NCI-H2081 (cell line): ENCODE measurements around the gene COL26A1.
A peak's percentile ranks its signal among the peaks of the same experiment; 100 is the strongest.

ENCODE experiments used
- DNase-seq, 2 experiments: peaks; one replicate each; lab custom pipeline; 2025; lab: John Stamatoyannopoulos, UW

The COL26A1 gene

GRCh38 chr7:101575721-101576120 is 213.0 kb downstream of the COL26A1 start:
- no peak for DNase-seq

DNA sequence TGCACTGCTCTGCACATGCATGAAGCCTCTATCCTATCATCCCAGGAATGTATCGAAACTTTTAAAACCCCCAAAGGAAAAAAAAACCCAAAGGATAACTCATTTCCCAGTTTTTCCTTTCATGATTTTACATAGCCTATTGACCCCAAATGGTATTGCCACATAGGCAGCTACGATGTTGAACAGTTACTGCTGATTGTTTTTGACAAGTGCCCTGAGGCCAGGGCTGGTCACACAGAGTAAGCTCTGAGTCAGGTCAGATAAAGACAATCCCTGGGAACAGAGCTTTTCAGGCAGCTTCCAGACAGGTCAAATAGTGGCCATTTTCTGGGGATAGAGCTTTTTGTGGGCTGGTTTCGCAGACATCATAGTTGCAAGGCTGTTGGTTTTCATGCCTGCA is 214.3 kb downstream of the COL26A1 start:
- DNase-seq = no peak

GRCh38 chr7:101578552-101578951 is 215.9 kb downstream of the COL26A1 start:
- DNase-seq = no peak

DNA sequence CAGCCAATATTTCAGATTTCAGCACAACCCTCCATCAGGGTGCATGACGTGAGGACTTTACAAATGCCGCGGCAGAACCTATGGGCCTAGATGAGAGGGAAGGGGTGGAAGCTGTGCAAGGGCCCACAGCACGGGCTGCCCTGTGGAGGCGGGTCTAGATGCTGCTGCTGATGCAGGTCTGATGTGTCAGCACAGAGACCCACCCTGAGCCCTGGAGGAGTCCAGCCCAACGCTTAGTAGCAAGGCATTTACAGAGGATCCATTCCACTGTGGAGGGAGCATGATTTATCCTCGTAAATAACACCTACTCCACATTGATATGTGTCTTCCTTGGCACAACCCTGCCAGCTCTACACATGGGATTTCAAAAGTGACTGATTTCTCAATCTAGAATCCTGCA is 217.9 kb downstream of the COL26A1 start:
- DNase-seq = no peak

GRCh38 chr7:101581891-101582290 is 219.2 kb downstream of the COL26A1 start:
- DNase-seq = no peak

GRCh38 chr7:101582971-101583370 is 220.3 kb downstream of the COL26A1 start:
- DNase-seq = no peak

GRCh38 chr7:101586078-101586905 is 223.6 kb downstream of the COL26A1 start:
- peak in 1 of 2 experiments; percentile 7 for DNase-seq

- no peak for DNase-seq
Measured at GRCh38 chr7:101586906-101587677, 224.4 kb downstream of the COL26A1 start.

GRCh38 chr7:101588131-101588935 is 225.7 kb downstream of the COL26A1 start:
- DNase-seq = no peak

DNA sequence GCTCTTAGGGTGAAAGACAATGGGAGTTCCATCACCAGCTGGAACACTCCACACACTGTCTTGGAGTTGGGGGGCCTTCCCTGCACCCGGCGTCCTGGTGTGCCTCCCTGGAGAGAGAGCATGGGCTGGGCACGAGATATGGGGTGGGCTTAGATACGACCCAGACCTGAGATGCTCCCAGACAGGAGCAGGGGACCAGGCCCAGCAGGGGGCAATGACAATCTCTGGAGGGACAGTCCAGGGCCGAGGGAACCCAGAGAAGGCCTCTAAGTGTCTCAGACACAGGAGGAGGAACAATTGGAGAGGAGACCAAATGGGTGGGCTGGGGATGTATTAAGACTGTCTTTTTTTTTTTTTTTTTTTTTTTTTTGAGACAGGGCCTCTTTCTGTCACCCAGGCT is 226.4 kb downstream of the COL26A1 start:
- no peak for DNase-seq

- DNase-seq = no peak
Measured at GRCh38 chr7:101589976-101590662, 227.4 kb downstream of the COL26A1 start.

DNA sequence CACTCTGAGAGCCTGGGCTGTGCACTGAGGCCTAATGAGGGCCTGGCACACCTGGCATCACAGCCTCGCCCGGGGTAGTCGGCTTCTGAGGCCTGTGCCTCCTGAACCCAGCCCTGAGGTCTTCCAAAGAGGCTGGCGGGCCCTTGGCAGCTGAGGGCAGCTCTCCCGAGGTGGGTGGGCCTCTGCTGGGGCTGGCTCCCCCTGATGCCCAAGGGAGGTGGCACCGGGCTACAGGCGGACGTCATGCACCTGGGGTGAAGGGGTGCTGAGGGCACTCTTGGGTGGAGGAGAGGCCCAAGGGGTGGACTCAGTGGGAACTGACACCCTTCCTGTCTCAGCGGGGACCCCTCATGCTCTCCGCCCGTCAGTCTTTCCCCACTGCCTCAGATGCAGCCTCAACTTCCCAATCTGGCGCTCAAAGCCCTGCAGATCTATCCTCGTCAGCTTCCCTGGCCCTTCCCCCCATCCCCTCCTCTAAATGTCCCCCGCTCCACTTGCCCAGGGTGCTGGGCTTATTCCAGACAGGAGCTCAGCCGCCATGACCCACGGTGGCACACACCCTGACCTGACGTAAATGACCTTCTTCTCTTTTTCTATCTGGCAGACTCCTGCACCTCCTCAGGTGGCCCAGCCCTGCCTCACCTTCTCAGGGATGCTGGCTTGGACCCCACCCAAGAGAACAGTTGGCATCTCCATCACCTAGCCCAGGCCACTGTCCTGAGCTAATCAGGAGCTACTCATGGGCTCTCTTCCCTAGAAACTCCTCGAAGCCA is 228.2 kb downstream of the COL26A1 start:
- DNase-seq = no peak

DNA sequence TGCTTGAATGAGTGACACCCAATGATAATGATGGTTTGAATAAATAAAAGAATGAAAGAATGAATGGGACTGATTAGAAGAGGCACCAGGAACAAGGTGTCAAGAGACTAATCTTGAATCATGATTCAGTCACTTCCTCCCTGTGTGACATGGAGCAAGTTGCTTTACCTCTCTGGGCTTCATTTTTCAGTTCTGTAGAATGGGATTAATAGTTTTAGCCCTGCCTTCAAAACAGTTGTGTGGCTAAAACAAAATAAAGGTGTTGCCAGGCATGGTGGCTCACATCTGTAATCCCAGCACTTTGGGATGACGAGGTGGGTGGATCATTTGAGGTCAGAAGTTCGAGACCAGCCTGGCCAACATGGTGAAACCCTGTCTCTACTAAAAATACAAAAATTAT is 228.8 kb downstream of the COL26A1 start:
- DNase-seq = no peak

DNA sequence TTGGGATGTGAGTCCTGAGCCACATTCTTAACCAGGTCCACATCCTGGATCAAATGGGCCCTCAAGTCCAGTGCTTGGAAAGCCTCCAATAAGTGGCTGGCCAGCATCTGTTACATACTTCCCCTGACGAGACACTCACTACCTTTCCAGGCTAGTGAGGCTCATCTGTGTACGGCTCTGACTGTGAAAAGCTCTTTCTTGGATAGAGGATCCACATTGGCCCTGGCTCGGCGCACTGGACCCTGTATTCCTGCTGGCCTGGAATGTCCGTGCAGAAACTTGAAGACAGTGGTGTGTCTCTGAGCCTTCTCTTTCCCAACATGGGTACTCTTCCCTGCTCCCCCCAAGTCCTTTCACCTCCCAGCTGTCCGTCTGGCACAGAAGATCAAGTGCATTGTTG is 230.9 kb downstream of the COL26A1 start:
- DNase-seq = no peak

- DNase-seq = no peak
Measured at GRCh38 chr7:101594790-101595189, 232.1 kb downstream of the COL26A1 start.

DNA sequence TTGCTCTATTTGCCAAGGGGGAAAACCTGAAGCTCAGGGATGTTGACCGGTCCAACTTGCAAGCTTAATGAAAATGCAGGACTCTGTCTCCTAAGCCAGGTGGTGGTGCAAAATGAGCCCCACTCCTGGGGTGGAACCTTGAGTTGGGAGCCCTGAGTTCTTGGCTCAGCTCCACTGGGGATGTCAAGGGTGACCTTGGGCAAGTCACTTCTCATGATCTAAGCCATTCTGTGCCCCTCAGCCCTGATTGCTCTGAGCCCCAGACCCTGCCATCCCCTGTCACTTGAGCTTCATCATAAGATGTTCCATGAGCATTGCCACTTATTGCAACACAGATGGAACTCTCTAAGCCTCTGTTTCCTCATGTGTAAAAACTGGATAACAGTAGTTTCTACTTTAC is 232.6 kb downstream of the COL26A1 start:
- DNase-seq = no peak

DNA sequence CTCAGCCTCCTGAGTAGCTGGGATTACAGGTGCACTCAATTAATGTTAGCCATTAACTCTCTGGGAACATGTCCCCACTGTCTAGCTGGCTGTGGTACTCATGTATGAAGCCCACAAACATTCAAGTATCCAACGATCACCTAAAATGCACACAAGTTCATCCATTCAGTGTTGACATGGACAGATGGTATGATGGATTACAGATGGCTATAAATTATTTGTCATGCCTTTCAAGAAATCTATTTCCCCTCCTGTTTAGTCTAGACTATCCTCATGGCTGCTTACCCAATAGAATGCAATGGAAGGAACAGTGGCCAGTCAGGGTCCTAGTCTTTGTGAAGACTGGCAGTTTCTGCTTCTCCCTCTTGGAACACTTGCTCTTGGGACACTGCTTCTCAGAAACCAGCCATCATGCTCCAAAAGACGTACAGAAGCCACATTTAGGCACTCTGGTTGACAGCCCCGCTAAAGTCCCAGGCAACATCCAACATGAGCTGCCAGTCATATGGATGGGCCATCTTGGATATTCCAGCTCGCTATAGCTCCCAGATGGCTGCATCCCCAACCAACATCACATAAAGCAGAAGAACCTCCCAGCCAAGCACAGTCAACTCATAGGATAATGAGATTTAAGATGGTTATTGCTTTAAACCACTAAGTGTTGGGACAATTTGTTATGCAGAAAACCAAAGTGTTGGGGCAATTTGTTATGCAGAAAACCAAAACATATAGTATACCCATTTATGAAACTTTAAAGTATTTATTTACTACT is 233.3 kb downstream of the COL26A1 start:
- DNase-seq = no peak

- DNase-seq = no peak
Measured at GRCh38 chr7:101596898-101597297, 234.2 kb downstream of the COL26A1 start.

DNA sequence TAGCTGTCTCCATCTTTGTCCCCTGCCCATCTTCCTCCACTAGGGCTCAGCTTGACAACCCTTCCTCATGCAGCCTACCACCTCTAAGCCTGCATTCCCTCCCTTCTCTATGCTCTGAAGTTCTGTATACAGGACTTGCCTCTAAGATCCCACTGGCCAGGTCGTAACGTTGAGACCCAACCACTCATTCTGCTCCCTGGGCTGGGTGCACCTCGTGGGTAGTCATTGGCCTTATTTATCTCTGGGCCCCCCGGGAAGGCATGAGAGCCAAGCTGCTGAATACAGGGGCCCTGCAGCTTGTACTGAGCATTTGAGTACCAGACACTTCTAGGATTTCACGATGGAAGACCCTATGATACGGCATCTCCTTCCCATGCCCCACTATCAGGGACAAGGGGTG is 235.3 kb downstream of the COL26A1 start:
- DNase-seq = no peak

DNA sequence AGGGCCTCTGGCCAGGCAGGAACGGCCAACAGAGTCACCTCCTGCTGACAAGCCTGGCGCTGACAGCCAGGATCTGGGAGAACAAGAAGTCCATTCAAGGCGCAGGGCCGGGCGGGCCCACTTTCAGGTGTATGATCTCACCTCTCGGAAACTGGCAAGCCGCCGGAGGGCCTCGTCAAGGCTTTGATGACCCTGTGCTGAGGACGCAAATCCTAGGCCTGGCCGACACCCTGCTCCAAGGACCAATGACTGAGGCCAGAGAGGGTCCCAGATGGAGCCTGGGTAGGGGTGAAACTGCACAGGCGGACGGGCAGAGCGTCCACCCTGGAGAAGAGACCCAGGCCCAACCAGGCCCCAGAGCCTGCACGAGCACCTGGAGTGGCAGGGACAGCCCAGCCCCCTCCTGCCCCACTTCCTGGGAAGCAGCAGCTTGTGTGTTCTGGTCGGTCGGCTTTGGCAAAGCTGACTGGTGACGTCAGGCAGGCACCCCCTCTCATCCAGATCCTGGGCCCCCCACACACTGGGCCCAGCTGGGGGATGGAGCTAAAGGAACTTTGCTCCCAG is 235.8 kb downstream of the COL26A1 start:
- no peak for DNase-seq
